NCI-H2107 (cell line): ENCODE results near the gene IER5L.
A peak's percentile ranks its signal among the peaks of the same experiment; 100 is the strongest.

ENCODE experiments used
- DNase-seq: peaks from one replicate; lab custom pipeline; 2025; lab: John Stamatoyannopoulos, UW

IER5L gene

GRCh38 chr9:129160712-129161533 is 17.1 kb downstream of the IER5L start:
- DNase-seq: no peak

- DNase-seq: no peak
These were observed 21.9 kb downstream of the IER5L start for GRCh38 chr9:129156163-129156562.

DNA sequence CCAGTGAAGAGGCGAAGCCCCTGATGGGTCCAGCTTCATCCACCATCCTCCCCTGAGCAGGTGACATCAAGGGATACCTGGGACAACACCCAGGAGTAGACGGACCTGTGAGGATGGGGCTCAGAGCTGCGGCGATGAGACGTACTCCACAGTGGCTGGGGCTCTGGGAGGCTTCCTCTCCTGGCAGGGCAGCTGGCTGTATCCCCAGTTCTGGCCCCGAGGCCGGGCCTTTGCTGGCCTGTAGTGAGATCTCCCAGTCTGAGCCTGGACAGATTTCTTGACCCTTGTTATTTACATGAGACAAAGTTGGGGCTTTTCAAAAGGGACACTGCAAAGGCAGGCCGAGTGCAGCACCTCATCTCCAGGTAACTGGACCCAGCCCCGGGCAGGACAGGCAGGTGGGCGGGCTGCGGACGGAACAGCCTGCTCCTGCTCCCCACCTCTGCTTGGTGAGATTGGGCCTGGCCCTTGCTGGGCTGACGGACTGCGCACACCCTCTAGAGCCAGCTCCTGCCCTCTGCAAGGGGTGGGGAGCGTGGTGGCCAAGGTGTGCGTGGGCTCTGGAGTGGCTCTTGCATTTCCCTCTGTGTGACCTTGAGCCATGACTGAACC is 23.1 kb downstream of the IER5L start:
- DNase-seq: no peak

DNA sequence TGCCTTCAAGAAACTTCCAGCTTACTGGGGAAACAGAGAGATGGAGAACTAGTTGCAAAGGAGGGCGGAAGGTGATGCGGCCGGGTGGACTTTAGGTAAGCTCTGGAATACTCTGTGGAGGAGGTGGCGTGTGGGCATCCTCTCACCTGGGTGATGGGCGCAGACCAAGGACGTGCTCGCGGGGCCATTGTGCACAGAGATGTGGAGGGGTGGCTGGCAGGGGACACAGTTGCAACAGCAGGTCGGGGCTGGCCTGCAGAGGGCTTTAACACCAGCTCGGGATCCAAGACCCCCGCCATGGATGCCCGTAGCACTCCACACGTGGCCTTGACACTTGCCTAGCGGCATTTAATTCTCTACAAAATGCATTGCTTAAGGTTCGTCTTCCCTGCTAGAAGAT is 26.6 kb downstream of the IER5L start:
- DNase-seq: no peak

DNA sequence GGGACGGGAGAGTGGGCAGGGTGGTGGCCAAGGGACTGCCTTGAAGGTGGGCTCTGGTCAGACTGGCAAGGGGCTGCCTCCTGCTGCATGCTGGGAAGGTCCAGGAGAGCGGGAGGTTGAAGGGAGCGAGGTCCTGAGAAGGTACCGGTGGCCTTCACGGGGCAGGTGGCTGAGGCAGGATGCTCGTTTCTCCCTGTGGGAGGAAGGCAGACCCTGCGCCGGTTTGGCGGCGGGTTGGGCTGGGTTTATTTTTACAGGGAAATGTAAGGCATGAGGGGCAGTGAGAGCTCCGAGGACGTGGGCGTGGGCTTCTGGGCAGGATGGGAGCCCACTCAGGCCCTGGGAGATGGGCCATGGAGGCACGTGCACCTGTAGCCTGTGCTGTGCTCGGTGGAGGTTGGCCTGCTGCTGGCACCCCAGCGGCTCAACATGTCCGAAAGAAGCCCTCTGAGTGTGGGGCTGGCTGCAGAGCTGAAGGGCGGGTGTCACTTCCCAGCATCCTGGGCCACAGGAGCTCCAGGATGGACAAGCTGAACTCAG is 27.3 kb downstream of the IER5L start:
- DNase-seq: no peak

GRCh38 chr9:129150122-129150521 is 27.9 kb downstream of the IER5L start:
- DNase-seq: no peak

- DNase-seq: no peak
These were observed 28.6 kb downstream of the IER5L start for GRCh38 chr9:129149442-129149841.

DNA sequence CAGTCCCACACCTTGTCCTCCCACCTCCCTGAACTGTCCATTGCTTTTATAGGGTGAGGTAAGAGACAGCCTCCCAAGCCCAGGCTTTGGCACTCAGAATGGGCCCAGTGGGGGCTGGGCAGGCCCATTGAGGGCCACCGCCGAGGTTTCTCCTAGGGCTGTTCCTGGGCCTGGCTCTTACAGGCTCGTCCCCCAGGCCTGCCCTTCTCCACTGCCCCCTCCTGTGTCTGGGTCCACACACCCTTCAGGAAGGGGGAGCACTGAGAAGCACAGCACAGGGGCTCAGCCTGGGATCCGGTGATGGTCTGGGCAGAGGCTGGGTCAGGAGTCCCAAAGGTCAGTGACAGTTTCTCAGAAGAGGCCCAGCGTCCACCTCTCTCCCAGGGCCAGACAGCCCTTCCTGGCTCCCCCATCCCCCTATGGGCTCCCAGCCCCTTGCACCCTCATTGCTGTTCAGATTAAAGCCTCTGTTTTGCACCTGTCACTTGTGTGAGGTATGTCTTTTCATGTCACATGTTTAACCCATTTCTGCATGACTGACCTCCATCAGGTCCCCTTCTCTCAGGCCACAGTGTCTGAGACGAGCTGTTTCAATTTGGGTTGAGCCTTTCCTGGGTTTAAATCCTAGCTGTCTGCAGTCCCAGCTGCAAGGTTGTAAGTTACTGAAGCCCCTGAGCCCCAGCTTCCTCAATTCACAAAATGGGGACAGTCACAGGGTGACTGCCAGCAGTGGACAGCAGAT is 29.4 kb downstream of the IER5L start:
- DNase-seq: no peak

GRCh38 chr9:129146441-129146941 is 31.6 kb downstream of the IER5L start:
- no peak for DNase-seq

- DNase-seq: no peak
These were observed 32.2 kb downstream of the IER5L start for GRCh38 chr9:129145841-129146292.

- no peak for DNase-seq
These were observed 32.7 kb downstream of the IER5L start for GRCh38 chr9:129145316-129145715.

DNA sequence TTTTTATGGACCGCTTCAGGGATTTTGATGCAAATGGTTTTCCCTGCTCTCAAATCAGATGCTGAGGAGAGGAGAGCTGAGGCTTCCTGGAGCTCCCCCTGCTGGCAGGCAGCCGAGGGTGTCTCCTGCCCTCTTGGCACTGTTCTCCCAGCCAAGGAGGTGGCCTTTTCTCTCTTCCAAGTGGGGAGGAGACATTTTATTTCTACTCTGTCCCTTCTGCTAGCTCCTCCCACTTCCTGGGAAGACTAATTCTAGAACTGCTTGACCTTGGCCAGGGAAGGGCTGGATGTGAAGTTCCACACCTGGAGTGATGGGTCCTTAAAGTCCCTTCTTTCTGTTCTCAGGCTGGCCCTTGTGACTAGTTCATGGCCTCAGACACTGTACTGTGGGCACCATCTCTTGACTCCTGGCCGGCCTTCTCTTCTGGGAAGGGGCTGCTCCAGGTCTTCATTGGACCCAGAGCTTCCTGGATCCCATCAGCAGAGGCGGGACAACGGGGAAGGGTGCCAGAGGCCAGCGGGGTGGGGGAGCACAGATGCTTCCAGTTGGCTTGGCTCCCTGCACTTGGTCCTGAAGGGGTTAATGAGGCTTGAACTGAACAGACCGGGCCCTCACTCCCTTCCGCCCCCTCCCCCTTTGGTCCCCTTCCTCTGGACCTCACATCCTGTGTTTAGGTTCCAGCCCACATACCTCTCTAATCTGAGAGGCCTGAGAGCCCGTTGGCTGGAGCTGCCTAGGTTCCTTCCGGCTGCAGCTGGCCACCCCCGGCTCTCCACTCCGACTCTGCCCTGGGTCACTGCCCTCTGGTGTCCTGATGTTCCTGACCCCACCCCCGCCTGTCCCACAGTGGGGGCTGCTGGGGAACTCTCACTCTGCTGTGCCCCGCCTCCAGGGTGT is 34.8 kb downstream of the IER5L start:
- peak; percentile 22 for DNase-seq

DNA sequence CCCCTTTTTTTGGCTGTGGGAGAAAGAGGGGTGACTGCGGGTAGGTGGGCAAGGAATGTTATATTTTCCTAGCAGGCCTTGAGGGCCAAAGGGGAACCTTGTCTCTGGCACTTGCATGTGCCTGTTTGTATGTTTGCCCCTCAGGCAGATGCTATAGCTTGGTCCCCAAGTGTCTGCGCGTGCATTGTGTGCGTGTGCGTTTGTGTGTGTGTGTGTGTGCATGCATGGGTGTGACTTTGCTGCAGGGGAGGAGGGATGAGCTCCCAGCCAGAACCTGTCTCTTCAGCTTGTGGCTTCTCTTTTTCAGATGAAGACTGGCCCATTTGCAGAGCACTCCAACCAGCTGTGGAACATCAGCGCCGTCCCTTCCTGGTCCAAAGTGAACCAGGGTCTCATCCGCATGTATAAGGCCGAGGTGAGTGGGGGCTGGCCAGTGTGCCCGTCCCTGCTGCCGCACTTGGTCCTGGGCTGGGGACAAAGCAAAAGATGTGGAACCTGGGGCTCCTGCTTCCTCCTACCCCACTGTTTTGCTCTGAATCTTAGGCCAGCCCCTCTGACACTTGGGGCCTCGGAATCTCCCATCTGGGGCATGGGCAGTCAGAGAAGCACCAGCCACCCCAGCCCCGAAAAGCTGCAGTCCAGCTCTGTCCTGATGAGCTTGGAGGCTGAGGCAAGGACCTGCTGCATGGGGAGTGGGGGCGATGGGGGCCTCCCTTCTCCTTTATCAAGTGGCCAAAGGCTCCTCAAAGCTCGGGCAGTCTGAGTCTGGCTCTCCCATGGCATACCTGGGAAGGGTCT is 35.7 kb downstream of the IER5L start:
- no peak for DNase-seq

DNA sequence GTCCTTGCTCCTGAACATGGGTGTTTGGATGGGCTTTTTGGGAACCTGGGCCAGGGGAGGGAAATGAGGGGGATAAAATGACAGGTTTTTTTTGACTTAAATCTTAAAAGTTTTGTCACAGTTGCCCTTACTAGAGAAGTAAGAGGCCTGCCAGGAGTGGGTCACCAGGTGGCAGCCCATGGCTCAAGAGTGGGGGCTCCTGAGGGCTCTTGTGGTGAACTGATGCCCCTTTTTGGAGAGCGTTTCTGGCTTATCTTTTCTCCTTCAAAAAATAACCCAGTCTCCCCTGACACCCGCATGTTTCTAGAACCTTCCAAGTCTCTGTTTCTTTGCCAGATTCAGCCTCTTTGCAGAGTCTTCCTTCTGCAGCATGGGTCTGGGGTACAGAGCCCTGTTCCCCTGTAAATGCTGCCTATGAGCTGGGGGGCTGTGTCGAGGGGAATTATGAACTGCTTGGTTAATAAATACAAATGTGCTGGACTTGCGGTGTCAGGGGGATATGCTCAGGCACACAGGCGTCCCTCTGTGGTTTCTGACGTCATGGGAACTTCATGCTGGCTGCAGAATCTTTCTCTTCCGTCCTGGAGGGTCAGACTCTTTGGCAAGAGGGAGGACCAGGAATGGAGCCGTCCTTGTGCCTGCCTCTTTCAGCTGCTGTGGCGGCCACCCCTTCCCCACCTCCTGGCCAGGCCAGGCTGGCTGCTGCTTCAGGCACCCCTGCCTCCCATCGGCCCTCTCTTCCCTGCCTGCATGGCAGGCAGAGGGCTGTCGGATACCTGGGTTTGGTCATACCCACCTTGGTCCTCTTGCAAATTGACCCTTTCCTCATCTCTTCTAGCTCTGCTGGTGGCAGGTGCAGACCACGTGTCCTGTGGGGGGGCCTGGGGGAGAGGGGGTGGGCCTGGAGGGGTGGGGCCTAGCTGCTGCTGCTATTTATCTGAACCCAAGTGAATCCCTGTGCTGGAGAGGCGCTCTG is 36.7 kb downstream of the IER5L start:
- peak; percentile 15 for DNase-seq

GRCh38 chr9:129140397-129141065 is 37.5 kb downstream of the IER5L start:
- DNase-seq: no peak

GRCh38 chr9:129139993-129140396 is 38.1 kb downstream of the IER5L start:
- DNase-seq: peak; percentile 92

DNA sequence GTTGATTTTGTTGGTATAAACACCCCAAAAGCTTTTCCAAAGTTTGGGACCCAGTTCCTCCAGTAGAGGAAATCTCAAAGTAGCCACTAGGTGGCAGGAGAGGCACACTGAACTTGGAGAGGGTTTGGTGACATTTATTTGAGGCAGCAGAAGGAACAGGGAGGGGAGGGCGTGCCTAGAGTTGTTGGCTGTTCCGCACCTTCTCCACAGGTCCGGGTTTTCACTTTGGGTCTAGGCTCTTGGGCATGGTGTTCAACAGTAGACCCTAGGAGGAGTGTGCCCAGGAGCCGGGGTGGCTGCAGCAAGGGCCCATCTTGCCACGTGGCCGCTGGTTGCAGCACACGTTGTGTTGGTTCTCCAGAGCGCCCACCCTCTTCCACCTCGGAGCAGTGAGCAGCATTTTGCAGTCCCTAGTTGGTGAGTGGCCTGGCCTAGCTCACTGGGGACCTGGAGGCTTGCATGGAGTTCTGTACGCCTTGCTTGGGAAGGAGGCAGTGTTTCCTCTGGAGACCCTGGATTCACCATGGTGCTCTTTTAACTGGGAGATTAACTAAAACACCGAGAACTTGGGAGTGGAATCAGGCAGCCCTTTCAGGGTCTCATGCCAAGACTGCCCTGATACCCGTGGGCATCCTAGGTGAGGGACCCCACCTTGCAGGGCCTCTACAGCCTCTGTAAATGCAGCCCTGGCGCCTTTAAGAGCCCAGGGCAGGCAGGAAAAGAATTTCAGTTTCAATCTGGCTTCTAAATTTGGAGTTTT is 38.6 kb downstream of the IER5L start:
- DNase-seq: peak; percentile 66
